HG03342 (cell line): Measurements from ENCODE around the gene MLLT1.

ENCODE experiments used
- ATAC-seq: cut with Tn5 transposase; IDR thresholded peaks from one replicate; pipeline ENCODE4 v1.9.1; 2021; ENCODE audit warnings: mild to moderate bottlenecking, moderate library complexity; ENCODE audit not compliant: unreplicated experiment

MLLT1 gene

DNA sequence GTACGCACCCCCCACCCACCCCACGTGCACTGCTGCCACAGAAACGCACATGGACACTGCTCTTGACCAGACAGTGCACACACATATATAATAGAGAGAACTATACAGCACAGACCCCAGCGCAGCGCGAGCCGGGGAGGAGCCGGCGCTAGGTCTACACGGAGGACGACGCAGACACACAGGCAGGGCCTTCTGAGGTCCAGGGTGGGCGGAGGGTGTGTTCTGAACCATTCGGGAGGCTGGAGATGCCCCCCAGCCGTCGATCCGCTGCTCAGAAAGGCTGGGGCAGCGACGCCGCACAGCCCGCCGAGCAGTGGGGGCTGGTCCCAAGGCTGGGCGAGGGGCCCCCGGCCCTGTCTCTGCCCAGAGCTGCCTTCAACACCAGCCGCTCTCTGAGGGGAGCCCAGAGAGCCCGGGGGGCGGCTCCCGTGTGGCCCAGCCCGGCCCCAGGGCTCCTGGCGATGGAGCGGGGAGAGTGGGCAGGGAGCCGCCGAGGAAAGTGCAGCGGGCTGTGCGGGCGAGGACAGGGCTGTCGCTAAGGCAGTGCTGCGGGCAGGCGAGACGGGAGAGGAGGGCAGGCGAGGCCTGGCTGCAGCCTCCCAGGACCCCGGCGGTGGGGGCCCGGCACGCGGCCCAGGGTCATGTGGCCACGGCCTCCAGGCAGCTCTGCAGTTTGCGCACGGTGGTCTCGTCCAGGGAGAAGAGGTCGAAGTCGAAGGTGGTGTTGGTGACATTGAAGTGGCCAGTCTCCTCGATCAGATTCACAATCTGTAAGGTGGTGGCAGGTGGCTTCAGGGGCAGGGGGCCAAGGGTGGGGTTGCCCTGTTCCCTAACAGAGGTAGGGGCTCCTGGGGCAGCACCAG, 67.1 kb downstream of the MLLT1 start:
- ATAC-seq, result no peak

DNA sequence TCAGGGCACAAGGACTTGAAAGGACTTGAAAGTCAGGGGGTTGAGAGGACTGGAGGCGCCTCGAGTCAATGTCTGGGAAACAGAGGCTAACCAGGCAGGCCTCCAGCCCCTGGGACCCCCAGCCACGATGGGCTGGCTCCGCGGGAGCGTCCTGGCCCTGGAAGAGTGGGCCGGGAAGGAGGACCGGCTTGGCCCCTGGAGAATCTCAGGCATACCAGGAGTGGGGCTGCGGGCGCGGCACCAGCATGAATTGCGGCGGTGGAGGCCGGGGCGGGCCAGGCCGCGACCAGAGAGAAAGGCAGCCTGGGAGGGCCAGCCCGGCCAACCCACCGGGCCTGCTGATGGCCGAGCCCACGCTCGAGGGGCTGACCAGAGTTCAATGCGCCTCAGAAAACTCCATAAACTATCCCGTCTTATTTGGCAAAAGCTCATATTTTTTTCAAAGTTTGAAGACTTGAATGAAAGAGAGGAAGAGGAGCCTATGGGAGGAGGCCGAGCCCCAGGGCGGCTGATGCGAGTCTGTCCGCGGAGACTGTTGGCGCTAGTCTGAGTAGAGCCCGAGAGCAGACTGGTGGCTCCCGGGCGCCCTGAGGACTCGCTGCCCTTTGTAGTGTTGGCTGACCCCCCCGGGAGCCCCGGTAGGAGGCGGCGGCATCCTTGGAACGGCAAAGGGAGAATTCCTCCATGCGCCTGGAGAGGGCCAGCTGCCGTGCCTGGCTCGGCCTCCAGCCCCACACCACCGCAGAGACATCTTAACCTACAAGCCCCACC, 68.0 kb downstream of the MLLT1 start:
- ATAC-seq, result no peak

DNA sequence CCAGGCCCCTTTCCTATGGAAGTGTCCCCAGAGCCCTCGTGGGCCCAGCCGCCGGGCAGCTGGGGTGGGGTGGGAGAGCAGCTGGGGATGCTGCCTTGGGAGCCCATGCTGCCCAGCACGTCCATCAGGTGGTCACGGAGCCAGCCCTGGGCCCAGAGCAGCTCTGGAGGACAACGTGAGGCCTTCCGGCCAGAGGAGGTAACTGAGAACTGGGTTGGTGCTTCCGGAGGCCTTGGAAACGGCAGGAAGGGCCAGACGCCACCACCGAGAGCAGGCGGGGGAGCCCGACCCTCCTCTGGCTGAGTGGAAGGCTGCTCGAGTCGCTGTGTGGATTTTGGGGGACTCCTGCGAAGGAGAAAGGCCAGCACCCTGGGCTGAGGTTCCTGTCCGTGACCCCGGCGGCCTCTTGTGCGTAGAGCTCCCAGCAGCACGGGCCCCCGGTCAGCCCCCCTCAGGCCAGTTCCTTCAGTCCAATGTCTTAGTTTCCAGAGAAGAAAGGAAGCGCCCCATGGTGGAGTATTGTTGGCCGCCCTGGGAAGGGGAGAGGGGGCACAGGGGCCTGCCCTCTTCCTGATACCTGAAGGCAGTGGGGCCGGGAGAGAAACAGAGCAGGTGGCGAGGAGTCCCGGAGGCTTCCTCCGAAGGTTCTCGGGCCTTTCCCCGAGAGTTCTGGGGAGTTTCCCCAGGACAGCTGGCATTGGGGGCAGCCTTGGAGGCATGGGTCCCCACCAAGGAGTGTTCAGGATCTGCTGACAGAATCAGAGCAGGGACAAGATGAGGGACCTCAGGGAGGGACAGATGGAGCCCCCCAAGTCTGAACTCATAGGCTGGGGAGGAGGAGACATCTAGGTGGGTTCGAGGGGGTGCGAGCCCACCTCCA, 68.8 kb downstream of the MLLT1 start:
- no peak for ATAC-seq

DNA sequence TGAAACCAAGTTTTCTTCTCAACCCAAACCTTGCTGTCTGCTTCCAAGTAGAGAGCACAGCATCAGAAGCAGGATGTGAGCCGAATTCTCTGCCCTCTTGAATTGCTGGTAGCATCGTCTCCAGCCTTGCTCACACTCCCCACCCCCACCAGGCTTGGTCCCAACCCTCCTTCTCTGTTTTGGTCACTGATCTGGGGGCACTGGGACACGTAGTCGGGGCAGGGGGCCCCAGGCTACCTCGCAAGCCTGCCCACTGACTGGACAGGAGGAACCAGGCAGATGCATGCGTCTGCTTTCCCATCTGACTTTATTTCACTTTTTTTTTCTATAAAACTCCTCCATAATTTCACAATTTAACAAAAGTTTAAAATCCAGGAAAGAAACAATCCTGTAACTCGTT, 69.7 kb downstream of the MLLT1 start:
- ATAC-seq, result no peak

DNA sequence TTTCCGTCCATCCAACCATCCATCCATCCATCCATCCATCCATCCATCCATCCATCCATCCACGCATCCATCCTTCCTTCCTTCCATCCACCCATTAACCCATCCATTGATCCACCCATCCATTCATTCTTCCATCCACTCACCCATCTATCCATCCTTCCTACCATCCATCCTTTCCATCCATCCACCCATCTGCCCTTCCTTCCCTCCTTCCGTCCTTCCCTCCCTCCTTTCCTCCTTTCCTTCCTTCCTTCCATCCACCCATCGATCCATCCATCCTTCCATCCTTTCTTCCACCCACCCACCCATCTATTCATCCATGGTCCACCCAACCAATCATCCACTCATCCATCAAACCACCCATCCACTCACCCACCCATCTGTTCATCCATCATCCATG, 70.1 kb downstream of the MLLT1 start:
- no peak for ATAC-seq

DNA sequence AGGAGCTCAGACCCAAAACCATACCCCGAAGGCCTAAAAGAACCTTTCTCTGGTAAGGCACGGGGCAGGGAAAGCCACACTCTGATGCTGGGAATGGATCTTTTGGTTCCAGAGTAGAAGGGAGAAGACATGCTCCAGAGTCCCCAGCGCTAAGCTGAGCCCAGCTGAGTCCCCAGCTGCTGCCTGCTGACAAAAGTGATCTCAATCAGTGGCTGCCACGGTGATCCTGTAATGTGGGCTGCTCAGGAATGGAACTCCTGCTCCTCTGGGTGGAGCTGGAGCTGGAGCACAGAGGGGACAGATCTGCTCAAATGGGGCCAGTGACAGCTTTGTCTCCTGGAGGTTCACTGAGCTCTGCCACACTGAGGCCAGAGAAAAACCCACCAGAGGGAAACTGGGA, 70.5 kb downstream of the MLLT1 start:
- no peak for ATAC-seq

DNA sequence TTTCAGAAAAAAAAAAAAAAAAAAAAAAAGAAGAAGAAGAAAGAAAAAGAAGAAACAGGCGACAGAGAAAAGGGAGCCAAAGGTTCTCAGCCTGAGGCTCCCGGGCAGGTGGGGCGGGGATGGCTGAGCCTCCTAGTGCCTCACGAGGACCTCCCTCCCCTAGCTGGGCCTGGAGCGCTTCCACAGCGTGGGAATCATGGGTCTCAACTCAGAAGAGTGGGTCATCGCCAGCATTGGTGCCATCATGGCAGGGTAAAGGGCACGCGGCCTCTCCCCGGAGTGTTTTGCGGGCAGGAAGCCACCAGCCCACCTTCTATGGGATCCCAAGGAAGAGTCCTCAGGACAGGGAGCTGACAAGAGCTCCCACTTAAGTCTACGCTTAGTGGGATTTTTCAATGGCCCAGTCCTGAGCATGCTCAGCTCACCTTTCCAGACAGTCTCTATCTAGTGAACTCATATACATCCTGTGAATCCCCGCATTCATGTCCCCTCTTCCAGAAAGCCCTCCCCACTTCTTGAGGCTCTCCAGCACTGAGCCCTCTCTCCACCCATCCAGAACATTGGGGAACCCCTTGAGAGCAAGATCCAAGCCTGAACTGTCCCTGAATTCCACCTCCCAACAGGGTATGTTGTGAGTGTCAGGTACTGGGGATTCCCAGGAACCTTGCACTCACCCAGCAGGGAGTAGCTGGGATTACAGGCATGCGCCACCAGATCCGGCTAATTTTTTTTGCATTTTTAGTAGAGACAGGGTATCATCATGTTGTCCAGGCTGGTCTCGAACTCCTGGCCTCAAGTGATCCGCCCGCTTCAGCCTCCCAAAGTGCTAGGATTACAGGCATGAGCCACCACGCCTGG, 74.7 kb downstream of the MLLT1 start:
- ATAC-seq, result no peak

DNA sequence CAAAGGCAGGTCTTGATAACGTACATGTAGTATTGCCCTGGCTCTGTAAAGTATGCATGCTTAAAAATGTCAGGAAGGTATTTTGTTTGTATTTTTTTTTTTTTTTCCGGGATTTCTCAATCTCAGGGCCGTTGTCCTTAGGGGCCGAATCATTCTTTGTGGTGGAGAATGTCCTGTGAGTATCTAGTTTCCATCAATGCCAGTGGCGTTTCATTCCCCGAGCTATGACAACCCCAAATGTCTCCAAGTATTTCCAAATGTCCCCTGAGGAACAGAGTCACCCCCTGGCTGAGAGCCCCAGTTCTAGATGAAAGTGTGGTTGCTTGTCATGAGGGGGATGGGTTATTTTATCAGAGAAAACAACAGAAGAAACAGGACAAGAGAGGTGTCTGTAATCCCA, 75.6 kb downstream of the MLLT1 start:
- ATAC-seq, result no peak

DNA sequence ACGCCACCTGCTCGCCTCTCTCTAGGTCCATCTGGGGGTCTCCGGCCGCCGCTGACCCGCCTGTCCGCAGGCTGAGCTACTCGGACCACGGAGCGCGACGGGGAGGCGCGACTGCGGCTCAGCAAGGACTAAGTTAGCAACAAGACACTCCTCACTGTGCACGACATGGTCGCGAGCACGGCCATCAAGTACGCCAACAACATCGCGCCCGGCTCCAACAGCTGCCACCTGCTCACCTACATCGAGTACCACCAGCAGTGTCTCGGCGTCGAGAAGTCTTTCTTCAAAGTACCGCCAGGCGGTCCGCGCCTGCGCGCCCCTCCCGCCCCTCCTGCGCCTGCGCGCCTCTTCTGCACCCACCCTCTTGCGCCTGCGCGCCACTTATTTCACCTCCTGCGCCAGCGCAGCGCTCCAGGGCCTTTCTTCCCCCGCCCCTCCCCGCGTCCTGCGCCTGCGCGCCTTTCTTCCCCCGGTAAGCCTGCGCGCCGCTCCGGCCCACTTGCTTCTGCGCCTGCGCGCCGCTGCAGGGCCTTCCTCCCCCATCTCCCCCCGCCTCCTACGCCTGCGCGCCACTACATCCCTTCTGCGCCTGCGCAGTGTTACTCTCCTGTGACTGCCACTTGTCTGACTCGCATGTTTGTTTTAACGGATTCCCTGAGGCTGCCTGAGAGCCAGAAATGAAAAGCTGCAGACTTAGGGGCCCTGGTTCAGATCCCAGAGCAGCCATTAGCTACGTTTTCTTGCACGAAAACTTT, 80.4 kb downstream of the MLLT1 start:
- peak; percentile 75 for ATAC-seq

DNA sequence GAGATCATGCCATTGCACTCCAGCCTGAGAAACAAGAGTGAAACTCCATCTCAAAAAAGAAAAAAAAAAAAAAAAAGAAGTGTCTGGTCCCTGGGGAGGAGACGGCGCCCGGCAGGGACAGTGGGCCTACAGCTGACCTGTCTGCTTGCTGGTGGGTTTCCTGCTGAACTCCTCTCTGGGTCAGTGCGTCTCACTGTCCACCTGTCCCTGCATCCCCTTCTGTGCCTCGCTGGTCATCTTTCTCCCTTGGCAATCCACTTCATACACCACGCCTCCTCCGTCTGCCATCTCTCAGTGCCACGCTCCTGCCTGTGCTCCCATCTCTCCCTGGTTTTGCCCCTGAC, 80.9 kb downstream of the MLLT1 start:
- ATAC-seq, result no peak

DNA sequence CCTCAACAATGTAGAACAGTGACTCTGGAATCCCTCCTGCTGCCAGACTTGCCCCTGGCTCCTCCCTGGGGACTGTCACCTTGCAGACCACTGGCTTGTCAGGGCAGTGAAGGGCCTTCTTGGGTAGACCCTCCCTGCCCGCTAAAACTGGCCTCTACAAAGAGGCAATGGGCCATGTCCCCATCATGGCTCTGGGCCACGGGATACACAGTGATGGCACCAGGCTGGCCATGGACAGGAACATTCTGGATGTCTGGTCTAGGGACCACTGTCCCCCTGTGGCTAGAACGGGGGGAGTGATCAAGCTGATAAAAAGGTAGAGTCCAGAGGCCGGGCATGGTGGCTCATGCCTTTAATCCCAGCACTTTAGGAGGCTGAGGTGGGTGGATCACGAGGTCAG, 83.4 kb downstream of the MLLT1 start:
- no peak for ATAC-seq

DNA sequence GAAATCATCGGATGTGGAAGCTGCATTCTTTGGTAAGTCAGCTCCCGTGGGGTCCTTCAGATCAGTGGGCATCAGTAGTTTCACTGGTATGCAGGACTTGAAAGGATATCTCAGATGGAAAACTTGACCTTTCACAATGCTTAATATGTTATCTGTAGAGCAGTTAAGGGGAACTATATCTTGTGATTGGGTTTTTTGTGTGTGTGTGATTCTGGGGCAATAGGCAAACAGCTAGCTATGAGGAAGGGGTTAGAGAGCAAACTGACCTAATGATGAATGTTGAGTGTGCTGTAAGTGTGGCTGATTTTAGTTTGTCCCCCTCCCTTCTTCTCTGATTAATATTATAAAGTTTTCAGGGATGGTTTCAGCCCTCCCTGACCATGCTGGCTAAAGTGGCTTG, 91.0 kb downstream of the MLLT1 start:
- no peak for ATAC-seq

DNA sequence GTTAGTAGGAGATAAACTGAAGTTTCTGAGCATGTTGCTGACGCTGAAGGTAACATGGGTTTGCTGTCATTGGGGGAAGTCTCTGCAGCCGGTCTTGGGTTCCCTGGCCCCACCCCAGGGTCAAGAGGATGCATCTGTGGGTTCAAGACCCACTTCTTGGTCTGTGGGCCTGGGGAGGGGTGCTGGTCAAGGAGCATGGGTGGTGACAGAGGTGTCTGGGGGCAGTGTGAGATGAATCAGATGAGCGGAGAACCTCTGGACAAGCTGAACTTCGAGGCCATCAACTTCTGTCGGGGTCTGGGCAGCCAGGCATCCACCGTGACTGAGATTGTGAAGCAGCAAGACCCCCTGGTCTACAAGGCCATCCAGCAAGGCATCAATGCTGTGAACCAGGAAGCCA, 92.4 kb downstream of the MLLT1 start:
- ATAC-seq, result no peak

DNA sequence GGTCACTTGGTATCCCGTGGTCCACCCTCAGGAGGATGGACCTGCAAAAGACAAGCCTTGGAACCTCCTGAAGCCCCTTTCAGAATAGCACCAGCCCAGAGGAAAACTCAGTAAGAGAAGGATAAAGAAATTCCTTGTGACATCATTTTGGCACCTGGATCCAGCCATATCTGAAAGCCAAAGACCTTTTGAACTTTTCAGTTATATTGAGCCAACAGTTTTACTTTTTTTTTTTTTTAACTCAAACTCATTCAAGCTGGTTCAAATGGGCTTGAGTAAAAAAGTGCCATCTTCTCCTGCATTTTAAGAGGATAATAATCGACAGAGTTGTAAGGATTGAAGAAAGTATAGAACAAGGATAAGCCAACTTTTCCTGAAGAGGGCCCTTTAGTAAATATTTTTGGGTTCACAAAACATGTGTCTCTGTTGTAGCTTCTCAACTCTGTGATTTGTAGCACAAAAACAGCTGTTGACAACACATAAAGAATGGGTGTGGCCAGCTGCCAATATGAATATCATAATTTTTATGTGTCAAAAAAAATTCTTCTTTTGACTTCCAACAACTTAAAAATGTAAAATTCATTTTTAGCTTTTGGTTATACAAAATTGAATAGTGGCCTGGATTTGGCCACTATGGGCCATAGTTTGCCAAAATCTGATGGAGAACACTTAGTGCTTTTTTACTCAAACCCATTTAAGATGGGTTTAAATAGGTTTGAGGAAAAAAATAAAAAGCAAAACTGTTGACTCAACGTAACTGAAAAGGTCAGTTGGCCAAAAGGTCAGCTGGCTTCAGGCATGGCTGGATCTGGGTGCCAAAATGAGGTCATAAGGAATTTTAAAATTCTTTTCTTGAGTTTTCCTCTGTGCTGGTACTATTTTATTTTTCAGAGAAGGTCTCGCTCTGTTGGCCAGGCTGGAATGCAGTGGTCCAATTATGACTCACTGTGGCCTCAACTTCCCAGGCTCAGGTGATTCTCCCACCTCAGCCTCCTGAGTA, 93.6 kb downstream of the MLLT1 start:
- no peak for ATAC-seq

DNA sequence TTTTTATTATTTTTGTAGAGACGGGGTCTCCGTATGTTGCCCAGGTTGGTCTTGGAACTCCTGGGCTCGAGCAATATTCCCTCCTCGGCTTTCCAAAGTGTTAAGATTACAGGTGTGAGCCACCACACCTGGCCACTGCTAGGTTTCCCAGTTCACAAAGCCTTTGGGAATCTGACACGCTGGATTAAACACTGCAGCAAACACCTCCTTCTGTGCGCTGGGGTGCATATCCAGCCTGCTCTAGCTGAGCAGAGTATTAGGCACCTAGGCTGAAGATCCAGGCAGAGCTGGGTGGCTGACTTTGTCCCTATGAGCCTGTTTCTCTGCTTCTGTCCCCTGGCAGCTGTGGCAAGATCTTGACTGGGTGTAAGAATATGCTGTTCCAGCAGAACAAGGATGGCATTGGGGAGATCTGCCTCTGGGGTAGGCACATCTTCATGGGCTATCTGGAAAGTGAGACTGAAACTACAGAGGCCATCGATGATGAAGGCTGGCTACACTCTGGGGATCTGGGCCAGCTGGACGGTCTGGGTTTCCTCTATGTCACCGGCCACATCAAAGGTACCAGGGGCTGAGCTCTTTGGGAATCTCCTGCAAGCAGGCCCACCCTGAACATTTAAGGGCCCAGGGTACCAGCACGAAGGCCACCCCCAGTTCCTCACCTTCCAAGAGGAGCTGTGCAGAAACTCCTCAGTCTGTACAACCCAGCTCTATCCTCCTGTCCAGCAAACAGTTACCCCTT, 94.5 kb downstream of the MLLT1 start:
- ATAC-seq, result no peak

DNA sequence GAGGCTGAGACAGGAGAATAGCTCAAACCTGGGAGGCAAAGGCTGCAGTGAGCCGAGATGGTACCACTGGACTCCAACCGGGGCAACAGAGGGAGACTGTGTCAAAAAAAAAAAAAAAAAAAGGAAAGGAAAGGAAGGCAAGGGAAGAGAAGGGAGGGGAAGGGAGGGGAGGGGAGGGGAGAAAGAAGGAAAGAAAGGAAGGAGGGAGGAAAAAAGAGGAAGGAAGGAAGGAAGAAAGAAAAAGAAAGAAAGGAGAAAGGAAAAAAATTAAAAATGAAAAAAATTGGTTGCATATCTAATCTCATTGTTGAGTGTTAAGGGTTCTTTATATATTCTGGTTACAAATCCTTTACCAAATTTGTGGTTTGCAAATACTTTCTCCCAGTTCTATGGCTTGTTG, 98.7 kb downstream of the MLLT1 start:
- ATAC-seq, result no peak

DNA sequence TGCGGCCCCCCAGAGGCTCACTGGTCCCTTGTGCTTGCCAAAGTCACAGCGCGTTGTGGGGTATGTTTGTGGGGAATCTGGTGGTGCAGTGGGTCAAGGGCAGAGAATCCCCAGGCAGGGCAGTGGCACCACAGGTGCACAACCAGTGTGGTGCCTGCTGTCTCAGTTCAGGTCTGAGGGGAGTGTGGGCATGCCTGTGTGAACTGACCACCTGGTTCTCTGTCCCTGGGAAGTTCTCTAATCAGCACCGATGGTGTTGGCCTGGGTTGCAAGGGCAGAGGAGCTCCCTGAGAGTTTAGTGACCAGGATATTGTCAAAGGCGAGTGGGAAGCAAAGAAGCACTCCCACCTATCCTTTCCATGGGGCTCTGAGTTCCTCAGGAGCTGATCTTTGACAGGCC, 106.6 kb downstream of the MLLT1 start:
- ATAC-seq, result no peak
